Hepatocyte (in vitro differentiated cells): Measurements from ENCODE around the gene SLC31A2. TPM values are rescaled to one million over a fixed set of nuclear protein-coding genes. Genes with fewer than 3 reads are reported as not detected.
"Not testable (repeated sequence)": the region's sequence is repeated elsewhere in the genome, so short reads cannot be mapped to it uniquely, and the experiment has no call there.

ENCODE experiments used
- DNase-seq: peaks from one replicate; pipeline ENCODE4 v3.0.0-alpha.2; 2016; ENCODE audit warnings: low spot score
- H2AFZ ChIP-seq: fragments of 200-600 bp; sonication (generic); 2 replicates; pipeline ENCODE4 v1.6.0; 2016; ENCODE audit warnings: antibody characterized with exemption, mild to moderate bottlenecking
- H3K27ac ChIP-seq: fragments of 200-600 bp; sonication (generic); 2 replicates; pipeline ENCODE4 v1.5.1; 2016; ENCODE audit warnings: mild to moderate bottlenecking
- H3K27me3 ChIP-seq: fragments of 200-600 bp; sonication (generic); 2 replicates; pipeline ENCODE4 v1.6.1; 2016
- H3K36me3 ChIP-seq: fragments of 200-600 bp; sonication (generic); replicated peaks from 2 replicates; pipeline ENCODE4 v1.5.1; 2016; ENCODE audit warnings: low read depth; ENCODE audit not compliant: insufficient read depth
- H3K4me1 ChIP-seq: fragments of 200-600 bp; sonication (generic); 2 replicates; pipeline ENCODE4 v1.5.1; 2016; ENCODE audit warnings: mild to moderate bottlenecking, moderate library complexity; ENCODE audit not compliant: insufficient read depth
- H3K4me2 ChIP-seq: fragments of 200-600 bp; sonication (generic); 2 replicates; pipeline ENCODE4 v1.6.0; 2016
- H3K4me3 ChIP-seq: fragments of 200-600 bp; sonication (generic); 2 replicates; pipeline ENCODE4 v1.5.1; 2016; ENCODE audit warnings: mild to moderate bottlenecking
- H3K79me2 ChIP-seq: fragments of 200-600 bp; sonication (generic); 2 replicates; pipeline ENCODE4 v1.6.0; 2017; ENCODE audit warnings: mild to moderate bottlenecking
- H3K9me2 ChIP-seq: fragments of 200-600 bp; sonication (generic); replicated peaks from 2 replicates; pipeline ENCODE4 v1.6.0; 2017; ENCODE audit warnings: mild to moderate bottlenecking; ENCODE audit not compliant: insufficient read depth
- H3K9me3 ChIP-seq: fragments of 200-600 bp; sonication (generic); 2 replicates; pipeline ENCODE4 v1.5.1; 2016; ENCODE audit warnings: low read depth, mild to moderate bottlenecking
- H4K20me1 ChIP-seq: fragments of 200-600 bp; sonication (generic); 2 replicates; pipeline ENCODE4 v1.6.0; 2016; ENCODE audit warnings: mild to moderate bottlenecking; ENCODE audit not compliant: insufficient read depth, poor library complexity, severe bottlenecking
- CTCF ChIP-seq: fragments of 200-600 bp; sonication (generic); IDR thresholded peaks from 2 replicates; pipeline ENCODE4 v1.5.1; 2016; ENCODE audit warnings: antibody characterized with exemption, mild to moderate bottlenecking; ENCODE audit not compliant: poor library complexity
- EZH2 ChIP-seq: fragments of 200-600 bp; sonication (generic); IDR thresholded peaks from 2 replicates; pipeline ENCODE4 v1.6.1; 2016; ENCODE audit warnings: antibody characterized with exemption, mild to moderate bottlenecking, borderline replicate concordance
- EZH2phosphoT487 ChIP-seq: fragments of 200-600 bp; sonication (generic); IDR thresholded peaks from one replicate; pipeline ENCODE4 v1.6.1; 2018; ENCODE audit warnings: antibody characterized with exemption, mild to moderate bottlenecking, low read depth, moderate library complexity; ENCODE audit not compliant: unreplicated experiment, severe bottlenecking
- WGBS: methylation state at CpG from one replicate; pipeline ENCODE4 v1.1.6; 2016; ENCODE audit warnings: low lambda C conversion rate; ENCODE audit errors: missing lambda C conversion rate; 5-methylcytosine and 5-hydroxymethylcytosine counted together
- polyA plus RNA-seq: library from polyadenylated mRNA; unstranded; fragments of >200 nt; fragmentation: Nextera tagmentation; extraction: Ambion mirVana; gene quantifications from 2 replicates; pipeline ENCODE4 v1.2.1, GENCODE V29; 2016
- total RNA-seq: library from RNA; depleted of rRNA; stranded (reverse); fragments of >200 nt; gene quantifications from 2 replicates; pipeline ENCODE4 v1.2.3, GENCODE V29; 2014

Gene SLC31A2
- total and polyA plus RNA-seq, 2 experiments from 2014 or later = 20.1 to 26.9 TPM

GRCh38 chr9:113143432-113144227, 7.2 kb upstream of the SLC31A2 start:
- no peak for TF ChIP-seq EZH2phosphoT487
- no peak for TF ChIP-seq CTCF
- TF ChIP-seq EZH2 = no peak
- Histone ChIP-seq H3K4me2 (no peak overlapping the region), H3K9me2 (no peaks in the 10 kb centered on the region), H3K9me3 (no peaks in the 10 kb centered on the region), H3K27ac (no peak overlapping the region), H3K4me1 (no peaks in the 10 kb centered on the region), H3K36me3 (no peaks in the 10 kb centered on the region), H3K27me3 (peaks cover 3% of the 10 kb centered on the region), H3K4me3 (no peak overlapping the region), H4K20me1 (no peaks in the 10 kb centered on the region), H3K79me2 (no peaks in the 10 kb centered on the region), H2AFZ (no peak overlapping the region)
- no peak for DNase-seq
- 67% methylated on average over 5 of the region's 5 CpGs for WGBS

- WGBS = 83% methylated on average over 6 of the region's 6 CpGs
- no peak overlapping the region for H3K4me3 ChIP-seq
- no peaks in the 10 kb centered on the region for H3K9me3 ChIP-seq
- H3K27me3 ChIP-seq = peaks cover 3% of the 10 kb centered on the region
- no peaks in the 10 kb centered on the region for H3K79me2 ChIP-seq
- H3K4me2 ChIP-seq = no peak overlapping the region
- H3K9me2 ChIP-seq = no peaks in the 10 kb centered on the region
- H4K20me1 ChIP-seq = no peaks in the 10 kb centered on the region
- no peak for TF ChIP-seq CTCF
- no peak for TF ChIP-seq EZH2
- TF ChIP-seq EZH2phosphoT487 = no peak
- H2AFZ ChIP-seq = no peak overlapping the region
- no peaks in the 10 kb centered on the region for H3K36me3 ChIP-seq
- no peak for DNase-seq
- H3K27ac ChIP-seq = no peak overlapping the region
- H3K4me1 ChIP-seq = peaks cover 7% of the 10 kb centered on the region
Measured at GRCh38 chr9:113148372-113148705, 2.5 kb upstream of the SLC31A2 start.

- H2AFZ ChIP-seq = no peak overlapping the region
- no peak for TF ChIP-seq EZH2phosphoT487
- TF ChIP-seq EZH2 = no peak
- TF ChIP-seq CTCF = no peak
- H3K4me1 ChIP-seq = peaks cover 7% of the 10 kb centered on the region
- no peak overlapping the region for H3K27ac ChIP-seq
- 93% methylated on average over 8 of the region's 8 CpGs for WGBS
- H3K4me2 ChIP-seq = no peak overlapping the region
- no peaks in the 10 kb centered on the region for H3K36me3 ChIP-seq
- H3K27me3 ChIP-seq = peaks cover 3% of the 10 kb centered on the region
- no peak for DNase-seq
- H4K20me1 ChIP-seq = no peaks in the 10 kb centered on the region
- no peaks in the 10 kb centered on the region for H3K9me2 ChIP-seq
- no peak overlapping the region for H3K4me3 ChIP-seq
- no peaks in the 10 kb centered on the region for H3K79me2 ChIP-seq
- H3K9me3 ChIP-seq = no peaks in the 10 kb centered on the region
Measured at GRCh38 chr9:113148781-113149510, 1.9 kb upstream of the SLC31A2 start.

GRCh38 chr9:113149561-113149960, 1.2 kb upstream of the SLC31A2 start:
- not testable (repeated sequence) for H3K27ac ChIP-seq, H4K20me1 ChIP-seq, H3K9me3 ChIP-seq, H3K4me3 ChIP-seq, H2AFZ ChIP-seq, H3K79me2 ChIP-seq, H3K36me3 ChIP-seq, H3K4me2 ChIP-seq, H3K4me1 ChIP-seq, H3K27me3 ChIP-seq, DNase-seq, H3K9me2 ChIP-seq
- 95% methylated on average over 10 of the region's 10 CpGs for WGBS
